Measurements from ENCODE around the gene ARMH2. TPM values are rescaled to one million over a fixed set of nuclear protein-coding genes. Genes with fewer than 3 reads are reported as not detected.
"Not testable (repeated sequence)": the region's sequence is repeated elsewhere in the genome, so short reads cannot be mapped to it uniquely, and the experiment has no call there.

Gene ARMH2
- total and polyA plus RNA-seq, 2 donors (not counting 1 experiment from before 2014, with no cell fraction given): 0.43 to 5.0 TPM

GRCh38 chr6:24752503-24752902 lies 46.2 kb downstream of the ARMH2 start:
- Histone ChIP-seq H2AFZ (ENCODE audit: insufficient read depth, low read depth, low read length, poor library complexity, severe bottlenecking) (no peak overlapping the region), H3K9me3 (ENCODE audit: control extremely low read depth in 1 of 3, control insufficient read depth in 2 of 3, insufficient read depth in 1 of 3, low read length in 2 of 3) (no peaks in the 10 kb centered on the region), H3K9ac (ENCODE audit: low read length) (no peak overlapping the region), H3K4me1 (ENCODE audit: control insufficient read depth in 2 of 2, insufficient read depth in 2 of 2, low read length in 2 of 2) (peaks cover 3 to 9% of the 10 kb centered on the region in 2 donors), H3K4me2 (replicated peaks; ENCODE audit: low read depth, low read length, poor library complexity, severe bottlenecking) (no peak overlapping the region), H3K27ac (ENCODE audit: low read length in 2 of 2) (no peak overlapping the region), H3K4me3 (ENCODE audit: control extremely low read depth in 1 of 5, extremely low read depth in 1 of 5, insufficient read depth in 1 of 5, low read depth in 2 of 5, low read length in 4 of 5) (no peak overlapping the region), H3K27me3 (replicated peaks in 1 of 4; ENCODE audit: control extremely low read depth in 1 of 4, control insufficient read depth in 3 of 4, insufficient read depth in 4 of 4, low read length in 3 of 4) (no peaks in the 10 kb centered on the region), H3K79me2 (ENCODE audit: control insufficient read depth, insufficient read depth, low read length) (no peaks in the 10 kb centered on the region), H3K36me3 (replicated peaks in 1 of 2; ENCODE audit: control extremely low read depth in 1 of 2, control insufficient read depth in 1 of 2, extremely low read depth in 1 of 2, insufficient read depth in 2 of 2, low read length in 1 of 2) (no peaks in the 10 kb centered on the region), H4K20me1 (ENCODE audit: control insufficient read depth, insufficient read depth, low read length, poor library complexity, severe bottlenecking) (no peaks in the 10 kb centered on the region)
- TF ChIP-seq EZH2 (IDR thresholded peaks at IDR 0.05; ENCODE audit: borderline replicate concordance, insufficient read depth, low read depth, low read length, poor library complexity, severe bottlenecking): no peak
- TF ChIP-seq, protein P1, sequence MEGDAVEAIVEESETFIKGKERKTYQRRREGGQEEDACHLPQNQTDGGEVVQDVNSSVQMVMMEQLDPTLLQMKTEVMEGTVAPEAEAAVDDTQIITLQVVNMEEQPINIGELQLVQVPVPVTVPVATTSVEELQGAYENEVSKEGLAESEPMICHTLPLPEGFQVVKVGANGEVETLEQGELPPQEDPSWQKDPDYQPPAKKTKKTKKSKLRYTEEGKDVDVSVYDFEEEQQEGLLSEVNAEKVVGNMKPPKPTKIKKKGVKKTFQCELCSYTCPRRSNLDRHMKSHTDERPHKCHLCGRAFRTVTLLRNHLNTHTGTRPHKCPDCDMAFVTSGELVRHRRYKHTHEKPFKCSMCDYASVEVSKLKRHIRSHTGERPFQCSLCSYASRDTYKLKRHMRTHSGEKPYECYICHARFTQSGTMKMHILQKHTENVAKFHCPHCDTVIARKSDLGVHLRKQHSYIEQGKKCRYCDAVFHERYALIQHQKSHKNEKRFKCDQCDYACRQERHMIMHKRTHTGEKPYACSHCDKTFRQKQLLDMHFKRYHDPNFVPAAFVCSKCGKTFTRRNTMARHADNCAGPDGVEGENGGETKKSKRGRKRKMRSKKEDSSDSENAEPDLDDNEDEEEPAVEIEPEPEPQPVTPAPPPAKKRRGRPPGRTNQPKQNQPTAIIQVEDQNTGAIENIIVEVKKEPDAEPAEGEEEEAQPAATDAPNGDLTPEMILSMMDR (IDR thresholded peaks at IDR 0.05): no peak
- Mint-ChIP-seq H3K4me3 (no peak overlapping the region), H3K27ac (no peak overlapping the region), H3K27me3 (peaks cover 7% of the 10 kb centered on the region), H3K9me3 (ENCODE audit: insufficient read depth) (no peaks in the 10 kb centered on the region), H3K4me1 (peaks cover 7% of the 10 kb centered on the region)
- ChIA-PET CTCF (interaction anchor here (1.0 kb wide), 1 partner anchor 274 kb away, joined by 3 read pairs; no protein-coding TSS in a partner anchor), POLR2A (no interaction called here)
- no peak for ATAC-seq (ENCODE audit: low read depth)
- intact Hi-C loops (cut with micrococcal nuclease): no loop called here
- DNase-seq: no peak
- WGBS (ENCODE audit: insufficient coverage): 64% methylated on average over 2 of the region's 2 CpGs

DNA sequence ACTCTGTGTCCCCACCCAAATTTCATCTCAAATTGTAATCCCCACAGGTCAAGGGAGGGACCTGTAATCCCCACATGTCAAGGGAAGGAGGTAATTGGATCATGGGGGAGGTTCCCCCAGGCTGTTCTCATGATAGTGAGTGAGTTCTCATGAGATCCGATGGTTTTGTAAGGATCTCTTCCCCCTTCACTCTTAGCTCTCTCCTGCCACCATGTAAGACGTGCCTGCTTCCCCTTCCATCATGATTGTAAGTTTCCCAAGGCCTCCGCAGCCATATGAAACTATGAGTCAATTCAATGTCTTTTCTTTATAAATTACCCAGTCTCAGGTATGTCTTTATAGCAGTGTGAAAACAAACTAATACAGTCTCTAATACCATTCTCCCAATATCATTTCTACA lies 47.8 kb downstream of the ARMH2 start:
- ATAC-seq (ENCODE audit: low read depth); H3K79me2 ChIP-seq (ENCODE audit: control insufficient read depth, insufficient read depth, low read length); DNase-seq; H3K4me3 Mint-ChIP-seq; intact Hi-C loops (cut with micrococcal nuclease); H3K27ac ChIP-seq (ENCODE audit: low read length in 2 of 2); H3K4me1 Mint-ChIP-seq; H3K4me2 ChIP-seq (replicated peaks; ENCODE audit: low read depth, low read length, poor library complexity, severe bottlenecking); H3K4me1 ChIP-seq (ENCODE audit: control insufficient read depth in 2 of 2, insufficient read depth in 2 of 2, low read length in 2 of 2); H3K27me3 ChIP-seq (replicated peaks in 1 of 4; ENCODE audit: control extremely low read depth in 1 of 4, control insufficient read depth in 3 of 4, insufficient read depth in 4 of 4, low read length in 3 of 4); H3K4me3 ChIP-seq (ENCODE audit: control extremely low read depth in 1 of 5, extremely low read depth in 1 of 5, insufficient read depth in 1 of 5, low read depth in 2 of 5, low read length in 4 of 5); H3K9ac ChIP-seq (ENCODE audit: low read length); H3K9me3 Mint-ChIP-seq (ENCODE audit: insufficient read depth); H3K36me3 ChIP-seq (replicated peaks in 1 of 2; ENCODE audit: control extremely low read depth in 1 of 2, control insufficient read depth in 1 of 2, extremely low read depth in 1 of 2, insufficient read depth in 2 of 2, low read length in 1 of 2); H4K20me1 ChIP-seq (ENCODE audit: control insufficient read depth, insufficient read depth, low read length, poor library complexity, severe bottlenecking); H2AFZ ChIP-seq (ENCODE audit: insufficient read depth, low read depth, low read length, poor library complexity, severe bottlenecking); H3K27ac Mint-ChIP-seq; H3K9me3 ChIP-seq (ENCODE audit: control extremely low read depth in 1 of 3, control insufficient read depth in 2 of 3, insufficient read depth in 1 of 3, low read length in 2 of 3); H3K27me3 Mint-ChIP-seq: not testable (repeated sequence)
- POLR2A ChIA-PET: interaction anchor here (1.1 kb wide), 1 partner anchor 267 kb away, joined by 4 read pairs; no protein-coding TSS in a partner anchor
- CTCF ChIA-PET: interaction anchor here (1.0 kb wide), 1 partner anchor 33 kb away, joined by 3 read pairs; no protein-coding TSS in a partner anchor
- WGBS (ENCODE audit: insufficient coverage): no CpG with 5 or more reads among the region's 3 CpGs
